HG02623 (cell line): ENCODE results near the gene AFF1.

Experiments used
- ATAC-seq: cut with Tn5 transposase; IDR thresholded peaks from one replicate; pipeline ENCODE4 v1.9.1; 2021; ENCODE audit warnings: moderate library complexity; ENCODE audit not compliant: unreplicated experiment

Gene AFF1

GRCh38 chr4:87103086-87103485 lies 168.3 kb downstream of the AFF1 start:
- no peak for ATAC-seq

- no peak for ATAC-seq
These were observed 168.9 kb downstream of the AFF1 start for GRCh38 chr4:87103691-87104187.

GRCh38 chr4:87105101-87105845 lies 170.5 kb downstream of the AFF1 start:
- ATAC-seq = no peak

GRCh38 chr4:87108142-87108546 lies 173.3 kb downstream of the AFF1 start:
- ATAC-seq = no peak

- ATAC-seq = no peak
These were observed 174.3 kb downstream of the AFF1 start for GRCh38 chr4:87109121-87109520.

- ATAC-seq = no peak
These were observed 175.1 kb downstream of the AFF1 start for GRCh38 chr4:87109945-87110344.

GRCh38 chr4:87112063-87112462 lies 177.3 kb downstream of the AFF1 start:
- no peak for ATAC-seq

- no peak for ATAC-seq
These were observed 179.6 kb downstream of the AFF1 start for GRCh38 chr4:87114245-87115062.

- ATAC-seq = no peak
These were observed 181.4 kb downstream of the AFF1 start for GRCh38 chr4:87116231-87116630.

GRCh38 chr4:87117051-87117731 lies 182.4 kb downstream of the AFF1 start:
- no peak for ATAC-seq

GRCh38 chr4:87117732-87118075 lies 182.9 kb downstream of the AFF1 start:
- no peak for ATAC-seq

GRCh38 chr4:87118421-87118820 lies 183.6 kb downstream of the AFF1 start:
- no peak for ATAC-seq

- no peak for ATAC-seq
These were observed 184.0 kb downstream of the AFF1 start for GRCh38 chr4:87118826-87119225.

GRCh38 chr4:87120010-87120409 lies 185.2 kb downstream of the AFF1 start:
- ATAC-seq = no peak

GRCh38 chr4:87120411-87121162 lies 185.8 kb downstream of the AFF1 start:
- ATAC-seq = no peak

GRCh38 chr4:87121341-87122065 lies 186.7 kb downstream of the AFF1 start:
- ATAC-seq = no peak

- no peak for ATAC-seq
These were observed 187.4 kb downstream of the AFF1 start for GRCh38 chr4:87122252-87122651.

- no peak for ATAC-seq
These were observed 191.2 kb downstream of the AFF1 start for GRCh38 chr4:87126056-87126455.

- ATAC-seq = no peak
These were observed 193.3 kb downstream of the AFF1 start for GRCh38 chr4:87128006-87128705.

GRCh38 chr4:87129681-87130080 lies 194.9 kb downstream of the AFF1 start:
- no peak for ATAC-seq
